HG03196 (cell line): ENCODE data around the gene CHDH.

ENCODE experiments used
- ATAC-seq: cut with Tn5 transposase; IDR thresholded peaks from one replicate; pipeline ENCODE4 v1.9.1; 2021; ENCODE audit not compliant: unreplicated experiment

The CHDH gene

DNA sequence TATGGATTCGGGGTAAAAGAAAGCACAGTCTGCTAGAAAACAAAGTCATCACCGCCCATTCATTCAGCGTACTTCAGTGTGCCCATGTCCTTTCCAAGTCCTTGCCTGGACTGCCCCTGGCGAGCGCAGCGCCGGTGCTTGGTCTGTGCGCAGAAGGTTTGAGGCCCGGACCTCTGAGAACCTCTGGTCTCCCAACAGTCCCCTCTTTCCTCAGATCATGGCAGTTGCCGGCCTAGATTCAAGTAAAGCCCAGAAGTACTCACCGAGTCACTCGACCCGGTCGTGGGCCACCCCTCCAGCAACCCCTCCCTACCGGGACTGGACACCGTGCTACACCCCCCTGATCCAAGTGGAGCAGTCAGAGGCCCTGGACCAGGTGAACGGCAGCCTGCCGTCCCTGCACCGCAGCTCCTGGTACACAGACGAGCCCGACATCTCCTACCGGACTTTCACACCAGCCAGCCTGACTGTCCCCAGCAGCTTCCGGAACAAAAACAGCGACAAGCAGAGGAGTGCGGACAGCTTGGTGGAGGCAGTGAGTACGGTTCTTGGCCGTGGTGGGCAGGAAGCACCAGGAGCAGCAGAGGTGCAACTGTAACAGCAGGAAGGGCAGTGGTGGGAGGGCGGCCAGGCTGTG is 36.3 kb downstream of the CHDH start:
- no peak for ATAC-seq

DNA sequence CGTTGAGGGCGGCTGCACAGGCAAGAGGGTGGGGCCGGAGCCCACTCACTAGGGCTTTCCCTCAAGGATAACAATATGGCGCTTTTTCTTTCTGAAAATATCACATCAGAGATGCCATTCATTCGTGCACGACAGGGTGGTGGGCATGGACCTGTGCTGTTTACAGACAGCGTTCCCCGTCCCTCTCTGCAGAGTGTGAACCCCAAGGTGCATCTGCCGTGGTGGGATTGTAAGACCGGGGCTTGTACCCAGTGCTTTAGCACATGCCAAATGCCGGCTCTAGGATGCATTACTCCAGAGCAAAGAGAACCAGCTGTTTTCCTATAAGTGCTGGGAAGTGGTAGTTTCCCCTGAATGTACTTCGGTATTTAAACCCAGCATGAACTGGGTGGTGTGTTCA is 37.0 kb downstream of the CHDH start:
- no peak for ATAC-seq

DNA sequence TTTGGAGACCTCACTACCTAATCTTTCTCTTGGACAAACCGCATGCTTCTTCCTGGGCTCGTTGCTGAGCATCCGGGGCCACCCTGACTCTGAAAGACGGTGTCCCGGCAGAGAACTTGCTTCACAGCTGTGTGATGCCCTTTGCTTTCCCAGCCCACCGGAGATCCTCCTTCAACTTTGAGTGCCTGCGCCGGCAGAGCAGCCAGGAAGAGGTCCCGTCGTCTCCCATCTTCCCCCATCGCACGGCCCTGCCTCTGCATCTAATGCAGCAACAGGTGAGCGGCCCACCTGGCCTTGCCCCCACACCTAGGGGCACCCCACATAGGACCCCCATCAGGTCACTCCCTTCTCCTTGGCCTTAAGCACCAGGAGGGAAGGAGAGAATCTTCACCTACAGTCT is 37.7 kb downstream of the CHDH start:
- ATAC-seq = no peak

DNA sequence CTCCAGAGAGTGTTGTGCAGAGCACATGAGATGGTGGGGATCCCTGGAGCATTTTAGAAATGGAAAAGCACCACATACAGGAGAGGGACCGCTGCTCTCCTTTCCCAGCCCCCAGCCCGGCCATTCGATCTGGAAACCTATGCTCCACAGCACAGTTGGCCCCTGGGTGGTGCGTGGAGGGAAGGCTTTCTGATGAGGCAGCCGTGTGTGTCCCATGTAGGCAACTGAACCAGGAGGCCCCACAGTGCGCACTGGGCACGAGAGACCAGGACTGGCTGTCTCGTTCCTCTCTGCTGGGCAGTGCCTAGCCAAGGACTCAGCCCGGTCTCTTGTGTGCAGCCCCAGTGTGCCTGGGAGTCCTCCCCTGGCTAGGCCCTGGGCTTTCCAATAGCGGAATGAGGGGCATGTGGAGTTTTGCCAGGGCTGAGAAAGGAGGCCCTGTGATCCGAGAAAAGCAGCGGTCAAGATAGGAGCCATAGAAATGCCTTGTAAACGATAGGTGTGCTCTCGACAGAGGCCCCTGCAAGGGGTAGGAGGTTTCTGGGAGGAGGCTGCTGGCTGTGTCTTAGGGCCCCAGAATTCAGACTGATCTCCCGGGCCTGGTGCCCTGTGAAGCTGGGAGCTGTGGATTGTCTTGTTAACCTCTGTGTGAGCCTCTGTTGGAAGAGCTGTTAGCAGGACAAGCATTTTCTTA is 39.0 kb downstream of the CHDH start:
- no peak for ATAC-seq

DNA sequence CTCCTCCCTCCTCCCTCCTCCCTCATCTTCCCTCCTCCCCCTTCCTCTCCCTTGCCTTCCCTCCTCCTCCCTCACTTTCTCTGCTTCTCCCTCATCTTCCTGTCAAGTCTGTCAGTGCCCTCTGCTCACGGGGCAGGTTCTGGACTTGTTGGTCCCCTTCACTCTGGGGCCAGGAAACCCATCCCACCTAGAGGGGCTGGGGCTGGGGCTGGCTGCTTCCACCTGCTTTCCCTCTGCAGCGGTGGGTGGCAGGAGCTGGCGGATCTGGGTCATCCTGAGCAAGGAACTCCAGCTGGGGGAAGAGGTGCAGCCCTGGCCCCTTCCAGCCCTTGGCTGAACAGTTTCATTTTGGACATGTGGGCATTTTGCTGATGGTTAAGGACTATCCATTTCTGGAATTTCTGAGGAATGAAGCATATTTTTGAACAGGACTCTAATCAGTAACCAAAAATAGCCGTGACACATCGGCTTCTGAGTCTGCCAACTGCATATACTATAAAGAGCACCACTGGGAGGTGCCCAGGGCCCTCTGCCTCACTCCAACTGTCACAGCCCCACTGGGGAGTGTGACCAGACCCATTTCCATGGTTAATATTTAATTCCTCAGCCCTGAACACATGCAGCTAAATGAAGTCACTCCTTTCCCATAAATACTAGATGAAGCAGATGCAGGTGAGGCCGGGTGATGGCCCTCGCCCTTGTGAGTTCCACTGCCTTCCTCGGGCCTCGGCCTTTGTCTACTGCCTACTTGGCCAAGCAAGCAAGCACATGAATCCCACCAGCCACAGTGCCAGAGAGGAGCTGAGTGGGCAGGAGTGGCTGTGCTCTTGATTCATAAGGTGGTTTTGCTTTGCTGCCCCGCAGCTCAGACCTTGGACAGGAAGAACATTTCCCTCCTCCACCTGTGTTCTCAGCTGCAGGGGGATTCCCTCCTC is 39.8 kb downstream of the CHDH start:
- peak; percentile 53 for ATAC-seq

DNA sequence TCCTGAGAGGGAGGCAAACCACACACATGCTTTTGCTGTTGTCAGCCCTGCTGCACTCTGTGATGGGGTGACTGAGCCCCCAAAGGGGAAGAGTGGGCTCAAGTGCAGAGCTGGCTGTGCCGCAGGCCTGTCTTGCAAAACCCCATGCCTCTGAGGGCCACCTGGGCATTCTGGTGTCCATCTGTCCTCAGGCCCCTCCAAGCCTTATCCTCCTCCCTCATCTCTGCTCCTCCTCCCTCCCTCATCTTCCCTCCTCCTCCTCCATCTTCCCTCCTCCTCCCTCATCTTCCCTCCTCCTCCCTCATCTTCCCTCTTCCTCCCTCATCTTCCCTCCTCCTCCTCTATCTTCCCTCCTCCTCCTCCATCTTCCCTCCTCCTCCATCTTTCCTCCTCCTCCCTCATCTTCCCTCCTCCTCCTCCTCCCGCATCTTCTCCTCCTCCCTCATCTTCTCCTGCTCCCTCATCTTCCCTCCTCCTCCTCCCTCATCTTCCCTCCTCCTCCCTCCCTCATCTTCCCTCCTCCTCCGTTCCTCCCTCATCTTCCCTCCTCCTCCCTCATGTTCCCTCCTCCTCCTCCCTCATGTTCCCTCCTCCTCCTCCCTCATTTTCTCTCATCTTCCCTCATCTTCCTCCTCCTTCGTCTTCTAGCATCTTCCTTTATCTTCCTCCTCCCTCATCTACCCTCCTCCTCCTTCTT is 40.6 kb downstream of the CHDH start:
- ATAC-seq = no peak

DNA sequence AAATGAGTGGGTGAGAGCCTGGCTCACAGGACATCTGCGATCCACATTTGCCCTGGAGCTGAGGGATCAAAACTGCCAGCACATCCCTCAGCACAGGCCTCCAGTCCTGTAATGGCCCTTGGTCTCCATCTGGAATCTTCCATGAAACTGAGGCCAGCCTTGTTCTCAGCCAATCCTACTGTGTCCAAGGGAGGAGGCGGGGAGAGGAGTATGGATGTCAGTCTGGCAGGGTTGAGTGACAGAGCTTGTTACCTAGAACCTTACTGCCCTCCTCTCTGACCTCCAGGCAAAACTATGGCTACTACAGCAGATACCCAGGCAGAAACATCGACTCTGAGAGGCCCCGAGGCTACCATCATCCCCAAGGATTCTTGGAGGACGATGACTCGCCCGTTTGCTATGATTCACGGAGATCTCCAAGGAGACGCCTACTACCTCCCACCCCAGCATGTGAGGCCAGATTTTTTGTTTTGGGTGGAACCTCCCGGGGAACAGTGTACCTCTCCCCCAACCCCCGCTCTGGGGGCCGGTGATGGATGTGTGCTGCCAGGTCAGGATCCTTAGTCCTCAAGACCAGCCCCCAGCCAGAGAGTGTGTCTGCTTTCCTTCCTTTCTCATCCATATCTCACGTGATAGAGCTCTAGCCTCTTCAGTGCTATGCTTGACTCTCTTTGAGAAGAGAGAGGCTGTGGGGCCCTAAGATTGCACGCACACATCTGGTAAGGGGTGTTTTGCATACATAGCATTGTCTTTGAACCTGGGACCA is 41.3 kb downstream of the CHDH start:
- no peak for ATAC-seq

DNA sequence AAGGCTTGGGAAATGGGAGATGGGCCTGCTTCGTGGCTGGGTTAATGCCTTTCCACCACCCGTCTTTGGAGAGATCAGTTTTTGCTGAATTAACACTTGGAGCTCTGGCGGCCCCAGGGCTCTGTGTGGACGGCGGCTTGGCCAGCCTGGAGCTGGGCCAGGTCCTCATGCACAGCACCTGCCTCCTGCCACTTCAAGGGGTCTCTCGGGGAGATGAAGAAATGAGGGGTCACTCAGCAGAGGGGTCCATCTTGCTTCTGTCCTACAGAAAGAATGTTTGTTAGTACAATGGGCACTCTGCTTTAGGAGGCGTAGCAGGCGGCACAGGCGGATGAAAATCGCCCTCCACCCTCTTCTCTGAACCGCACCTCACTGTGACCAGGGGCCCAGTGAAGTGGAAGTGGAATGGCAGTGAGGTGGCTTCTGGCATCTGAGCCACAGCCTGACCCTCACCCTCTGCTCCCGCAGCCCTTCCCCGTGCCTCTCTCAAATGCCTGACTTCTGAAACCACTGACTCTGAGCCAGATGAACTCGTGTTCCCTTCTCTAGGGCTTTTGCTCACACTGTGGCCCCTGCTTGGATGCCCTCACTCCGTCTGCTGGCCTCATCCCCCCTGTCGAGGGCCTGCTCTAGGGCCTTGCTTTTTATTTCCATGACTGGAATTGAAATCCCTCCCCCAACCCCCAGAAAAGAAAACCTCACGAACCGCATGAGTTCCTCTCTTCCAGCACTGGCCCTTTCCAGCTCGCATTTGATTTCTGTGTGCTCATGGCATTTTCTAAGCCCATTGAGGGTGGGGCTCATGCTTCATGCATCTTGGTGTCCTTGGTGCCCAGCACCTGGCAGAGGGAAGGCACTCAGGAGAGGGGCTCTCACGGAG is 42.2 kb downstream of the CHDH start:
- ATAC-seq = no peak

DNA sequence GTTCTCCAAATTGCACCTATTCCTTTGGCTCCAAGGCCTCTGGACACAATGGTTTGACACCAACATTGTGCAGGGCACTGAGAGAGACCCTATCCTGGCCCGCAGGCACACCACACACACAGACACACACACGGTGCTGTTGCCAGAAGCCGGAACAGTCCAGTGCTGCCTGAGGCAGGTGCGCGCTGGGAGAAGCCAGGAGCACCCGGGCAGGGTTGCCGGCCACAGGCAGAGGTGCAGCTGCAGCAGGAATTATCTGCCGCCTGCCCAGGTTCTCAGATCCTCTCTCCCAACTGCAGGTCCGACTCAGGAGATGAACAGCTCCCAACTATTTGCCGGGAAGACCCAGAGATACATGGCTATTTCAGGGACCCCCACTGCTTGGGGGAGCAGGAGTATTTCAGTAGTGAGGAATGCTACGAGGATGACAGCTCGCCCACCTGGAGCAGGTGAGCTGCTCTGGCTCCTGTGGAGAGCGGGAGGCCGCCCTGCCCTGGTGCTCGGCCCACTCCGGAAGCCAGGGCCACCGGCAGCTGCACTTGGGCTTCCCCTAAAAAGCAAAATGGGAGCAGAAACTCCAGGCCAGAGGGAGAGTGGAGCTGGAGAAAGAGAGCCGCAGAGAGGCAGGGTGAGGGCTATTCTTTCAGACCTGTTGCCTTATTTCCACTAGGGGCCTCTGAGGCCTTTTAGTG is 42.9 kb downstream of the CHDH start:
- ATAC-seq = no peak

DNA sequence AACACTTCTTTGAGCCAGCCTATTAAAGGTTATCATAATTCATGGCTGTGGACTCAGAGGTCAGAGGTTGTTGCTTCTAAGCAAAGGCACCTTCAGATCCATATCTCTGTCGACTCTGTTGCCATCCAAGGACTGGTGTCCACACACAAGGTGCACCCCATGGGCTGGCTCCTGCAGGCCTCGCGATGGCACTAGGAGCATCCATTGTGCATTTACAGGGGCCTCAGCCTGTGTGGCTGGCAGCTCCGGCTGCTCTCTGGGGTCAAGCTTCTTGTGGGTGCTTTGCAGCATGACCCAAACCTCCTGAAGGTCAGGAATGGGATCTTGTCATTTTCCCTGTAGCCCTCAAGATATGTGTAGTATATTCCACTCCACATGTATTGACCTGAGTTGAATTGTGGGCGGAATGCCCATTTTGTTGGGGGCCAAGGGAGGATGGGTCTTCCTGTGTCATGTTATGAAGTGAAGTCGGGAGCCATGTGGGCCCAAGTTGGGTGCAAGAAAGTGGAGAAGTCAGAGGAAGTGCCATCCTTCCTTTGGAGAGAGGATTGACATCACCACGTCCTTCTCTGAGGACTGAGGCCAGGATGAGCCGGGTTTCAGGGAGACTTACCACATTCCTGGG is 43.9 kb downstream of the CHDH start:
- ATAC-seq = no peak

DNA sequence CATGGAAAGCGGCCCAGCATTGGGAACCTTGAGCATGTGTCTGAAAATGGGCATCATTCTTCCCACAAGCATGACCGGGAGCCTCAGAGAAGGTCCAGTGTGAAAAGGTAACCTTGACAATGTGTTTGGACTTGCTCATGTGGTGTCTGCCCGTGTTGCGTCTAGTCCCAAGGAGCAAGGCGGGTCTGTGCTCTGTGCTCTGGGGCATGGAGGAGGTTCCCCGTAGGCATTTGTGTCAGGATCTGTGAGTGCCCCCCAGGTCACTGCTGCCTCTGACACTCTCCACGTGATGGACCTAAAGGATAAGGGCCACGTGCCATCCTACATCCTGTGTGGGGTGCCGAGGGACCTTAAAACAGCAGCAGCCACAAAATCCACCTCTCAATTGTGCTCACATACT is 44.9 kb downstream of the CHDH start:
- no peak for ATAC-seq

DNA sequence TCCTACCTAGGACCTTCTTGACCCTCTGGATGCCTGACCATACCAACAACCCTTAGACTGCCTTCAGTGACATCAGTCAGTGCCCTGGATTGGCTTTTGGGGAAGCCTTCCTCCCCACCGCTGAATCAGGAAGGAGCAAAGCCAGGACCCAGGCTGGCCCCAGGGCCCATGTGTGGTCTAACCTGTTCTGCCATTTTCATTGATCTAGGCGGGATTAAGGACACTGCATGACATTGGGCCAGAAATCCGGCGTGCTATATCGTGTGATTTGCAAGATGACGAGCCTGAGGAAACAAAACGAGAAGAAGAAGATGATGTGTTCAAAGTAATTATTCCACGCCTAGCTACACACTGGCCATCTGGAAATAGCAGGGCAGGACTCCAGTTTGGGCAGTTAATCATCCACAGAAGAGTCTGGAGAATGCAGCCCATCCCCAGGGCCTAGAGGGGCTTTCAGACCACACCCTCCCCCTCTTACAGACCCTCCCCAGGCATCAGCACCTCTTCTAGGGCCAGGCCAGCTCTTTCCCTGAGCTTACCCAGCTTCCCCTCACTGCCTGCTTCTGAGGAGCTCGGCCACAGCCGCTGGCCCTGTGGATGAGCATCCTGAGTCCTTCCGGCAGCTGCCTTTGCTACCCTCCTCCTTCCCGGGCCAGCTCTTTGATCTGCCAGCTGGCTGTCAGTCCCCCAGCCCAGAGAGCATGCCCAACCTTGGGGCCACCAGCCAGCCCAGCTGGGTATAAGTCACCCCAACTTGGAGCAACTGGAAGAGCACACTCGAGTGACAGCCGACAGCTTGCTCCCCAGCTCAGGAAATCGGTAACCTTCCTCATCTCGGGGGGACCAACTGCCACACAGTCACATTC is 45.9 kb downstream of the CHDH start:
- no peak for ATAC-seq

DNA sequence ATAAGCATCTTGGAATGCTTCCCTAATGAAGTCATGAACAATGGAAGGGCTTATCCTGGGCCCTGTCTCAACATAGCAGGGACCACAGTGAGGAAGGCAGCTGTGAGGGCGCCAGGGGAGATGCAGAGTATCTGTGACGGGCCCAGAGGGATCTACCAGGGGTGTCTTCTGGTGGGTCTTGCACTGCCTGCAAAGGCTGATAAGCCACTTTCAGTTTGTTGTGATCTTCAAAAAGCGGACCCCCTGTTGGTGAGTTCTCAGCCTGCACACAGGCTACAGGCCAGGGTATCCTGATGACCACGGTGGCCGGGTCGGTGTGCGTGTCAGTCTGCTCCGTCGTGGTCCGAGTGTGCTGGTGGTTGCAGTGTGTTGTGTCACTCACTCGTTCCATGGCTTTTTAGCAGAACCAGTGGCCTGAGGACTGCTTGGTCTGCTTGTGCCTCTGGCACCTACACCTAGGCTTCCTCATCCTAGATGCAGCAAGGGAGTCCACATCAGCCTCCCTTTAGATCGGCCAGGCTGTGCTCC is 46.8 kb downstream of the CHDH start:
- ATAC-seq = no peak

DNA sequence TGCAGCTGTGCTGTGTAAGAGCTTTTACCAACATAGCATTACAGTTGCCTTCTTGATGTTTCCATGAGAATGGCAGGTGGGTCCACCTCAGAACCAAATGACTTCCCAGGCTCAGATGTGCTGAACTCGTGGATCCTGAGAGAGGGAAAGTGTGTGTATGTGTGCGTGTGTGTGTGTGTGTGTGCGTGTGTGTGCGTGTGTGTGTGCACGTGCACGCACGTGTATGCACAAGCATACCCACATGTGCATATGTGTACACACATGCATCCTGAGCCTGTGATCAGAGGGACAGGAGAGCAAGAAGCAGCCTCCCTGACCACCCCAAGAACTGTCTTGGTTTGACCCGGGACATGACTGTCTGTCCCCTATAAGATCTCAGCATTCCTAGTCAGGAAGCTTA is 48.1 kb downstream of the CHDH start:
- no peak for ATAC-seq

DNA sequence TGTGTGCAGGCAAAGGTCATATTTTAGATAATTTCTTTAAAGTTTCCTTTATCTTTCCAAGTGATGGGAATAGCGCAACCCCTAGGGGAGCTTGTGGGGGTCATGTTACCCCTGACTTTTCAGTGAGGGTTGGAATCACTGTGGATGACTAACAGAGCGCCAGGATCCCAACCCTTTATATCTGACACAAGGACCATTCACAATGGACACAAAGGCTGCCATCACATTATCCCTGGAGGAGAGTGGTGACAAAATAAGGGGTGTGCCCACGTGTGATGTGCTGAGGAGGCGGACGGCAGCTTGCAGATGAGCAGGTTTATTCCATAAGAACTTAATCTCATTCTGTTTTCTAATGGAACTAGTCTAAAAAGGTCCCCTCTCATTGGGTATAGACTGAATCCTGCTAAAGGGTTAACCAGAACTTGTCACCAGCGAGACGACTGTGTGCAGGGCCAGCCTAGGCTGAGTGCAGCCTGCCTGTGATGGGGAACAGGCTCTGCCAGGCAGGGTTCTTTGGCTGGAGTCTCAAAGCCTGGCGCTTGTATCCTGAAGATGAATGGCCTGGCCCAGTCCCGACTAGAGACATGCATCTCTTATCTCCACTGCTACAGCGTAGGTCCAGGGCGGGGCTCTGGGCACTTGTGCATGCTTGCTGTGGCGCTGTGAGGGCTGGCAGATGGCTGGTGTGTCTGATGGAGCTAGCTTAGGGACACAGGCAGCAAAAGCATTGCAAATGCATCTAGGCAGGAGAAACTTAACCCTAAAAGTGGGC is 50.2 kb downstream of the CHDH start:
- no peak for ATAC-seq

DNA sequence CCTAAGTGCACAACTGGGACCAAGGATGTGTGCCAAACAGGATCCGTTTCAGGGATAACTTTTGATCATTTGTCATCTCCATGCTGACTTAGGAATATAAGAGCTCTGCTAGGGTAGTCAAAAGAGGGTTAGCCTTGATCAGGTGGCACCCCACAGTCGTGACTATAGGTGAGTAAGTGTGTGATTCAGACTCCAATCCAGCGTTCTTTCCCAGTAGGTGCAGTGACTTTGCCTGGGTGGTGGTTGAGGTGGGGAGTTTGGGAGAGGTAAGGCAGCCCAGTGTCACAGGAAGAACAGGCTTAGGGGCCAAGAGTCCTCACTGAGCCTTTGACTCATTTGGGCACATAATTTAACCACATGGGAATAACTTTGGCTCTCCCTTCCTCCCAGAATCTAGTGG is 51.0 kb downstream of the CHDH start:
- ATAC-seq = no peak

DNA sequence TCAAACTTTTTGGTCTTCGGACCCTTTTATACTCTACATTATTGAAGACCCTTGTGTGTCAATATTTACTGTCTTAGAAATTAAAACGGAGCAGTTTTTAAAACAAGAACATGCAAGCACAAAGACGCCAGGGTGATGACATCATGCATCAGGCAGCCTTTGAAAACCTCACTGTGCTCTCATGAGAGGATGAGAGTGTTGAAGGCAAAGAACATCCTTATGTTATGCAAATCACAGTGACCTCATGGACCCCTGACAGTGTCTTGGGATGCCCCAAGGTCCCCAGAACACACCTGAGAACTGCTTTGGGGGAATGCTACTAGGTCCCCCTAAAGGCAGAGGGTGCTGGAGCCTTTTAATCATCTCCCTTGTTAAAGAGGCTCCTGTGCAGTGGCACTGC is 51.6 kb downstream of the CHDH start:
- no peak for ATAC-seq
